Mesenchymal stem cell (in vitro differentiated cells and primary cell): ENCODE measurements around the gene HMGXB4.
A peak's percentile ranks its signal among the peaks of the same experiment; 100 is the strongest.

Experiments used
- DNase-seq: peaks from one replicate; pipeline ENCODE4 v3.0.0-alpha.2; 2013
- H2AFZ ChIP-seq: one replicate; pipeline ENCODE4 v1.6.1; 2013; ENCODE audit warnings: low read depth, mild to moderate bottlenecking, control low read depth, inconsistent platforms, low read length, moderate library complexity
- H2AK5ac ChIP-seq: 2 replicates; pipeline ENCODE4 v1.6.1; 2013; ENCODE audit warnings: low read length, moderate library complexity, mild to moderate bottlenecking, inconsistent platforms; ENCODE audit not compliant: severe bottlenecking
- H2BK120ac ChIP-seq: one replicate; pipeline ENCODE4 v1.6.1; 2013; ENCODE audit warnings: low read depth, mild to moderate bottlenecking, inconsistent platforms, low read length, moderate library complexity
- H2BK12ac ChIP-seq, 2 experiments: one replicate each; pipeline ENCODE4 v1.6.1; 2013; ENCODE audit warnings: inconsistent platforms in 2 of 2, low read length in 2 of 2, mild to moderate bottlenecking in 2 of 2, moderate library complexity in 2 of 2, control low read depth in 1 of 2
- H2BK15ac ChIP-seq: one replicate; pipeline ENCODE4 v1.6.1; 2013; ENCODE audit warnings: mild to moderate bottlenecking, low read depth, inconsistent platforms; ENCODE audit not compliant: poor library complexity, severe bottlenecking
- H2BK5ac ChIP-seq: 2 replicates; pipeline ENCODE4 v1.6.1; 2013; ENCODE audit warnings: low read depth, mild to moderate bottlenecking, low read length, control low read depth, inconsistent platforms; ENCODE audit not compliant: poor library complexity, severe bottlenecking
- H3K14ac ChIP-seq, 2 experiments: one replicate each; pipeline ENCODE4 v1.6.1; 2013; ENCODE audit warnings: inconsistent platforms in 2 of 2, low read length in 2 of 2, control low read depth in 1 of 2, mild to moderate bottlenecking in 1 of 2, moderate library complexity in 1 of 2
- H3K18ac ChIP-seq, 2 experiments: one replicate each; pipeline ENCODE4 v1.6.1; 2013; ENCODE audit warnings: inconsistent platforms in 2 of 2, low read length in 2 of 2, control low read depth in 1 of 2, low read depth in 1 of 2, mild to moderate bottlenecking in 1 of 2
- H3K23ac ChIP-seq, 2 experiments: one replicate each; pipeline ENCODE4 v1.6.1; 2013; ENCODE audit warnings: inconsistent platforms in 2 of 2, low read length in 2 of 2, mild to moderate bottlenecking in 2 of 2, moderate library complexity in 2 of 2, control low read depth in 1 of 2
- H3K27ac ChIP-seq: 2 replicates; pipeline ENCODE4 v1.5.1; 2013; ENCODE audit warnings: mild to moderate bottlenecking, moderate library complexity, low read length, control low read depth, inconsistent platforms; ENCODE audit not compliant: poor library complexity, severe bottlenecking
- H3K27me3 ChIP-seq, 2 experiments: 2 replicates each; pipeline versions ENCODE4 v1.6.1 to v1.7.0; 2013; ENCODE audit warnings: low read length in 2 of 2, mild to moderate bottlenecking in 2 of 2, moderate library complexity in 2 of 2, control low read depth in 1 of 2, inconsistent platforms in 1 of 2; ENCODE audit not compliant: control insufficient read depth in 1 of 2, insufficient read depth in 1 of 2
- H3K36me3 ChIP-seq, 2 experiments: 2 replicates each; pipeline versions ENCODE4 v1.6.1 to v1.7.0; 2013; ENCODE audit warnings: low read length in 2 of 2, control low read depth in 1 of 2, inconsistent platforms in 1 of 2, low read depth in 1 of 2, mild to moderate bottlenecking in 1 of 2; ENCODE audit not compliant: insufficient read depth in 2 of 2, control insufficient read depth in 1 of 2
- H3K4ac ChIP-seq, 2 experiments: one replicate each; pipeline ENCODE4 v1.6.1; 2013; ENCODE audit warnings: inconsistent platforms in 2 of 2, low read length in 2 of 2, mild to moderate bottlenecking in 2 of 2, moderate library complexity in 2 of 2, control low read depth in 1 of 2, low read depth in 1 of 2
- H3K4me1 ChIP-seq: 2 replicates; pipeline ENCODE4 v1.6.1; 2013; ENCODE audit warnings: low read depth, low read length, control low read depth; ENCODE audit not compliant: control insufficient read depth, insufficient read depth
- H3K4me2 ChIP-seq: 2 replicates; pipeline ENCODE4 v1.6.1; 2013; ENCODE audit warnings: low read length, mild to moderate bottlenecking, inconsistent platforms; ENCODE audit not compliant: poor library complexity, severe bottlenecking
- H3K4me3 ChIP-seq, 2 experiments: 2 replicates each; pipeline versions ENCODE4 v1.5.1 to v1.7.0; 2013; ENCODE audit warnings: low read length in 2 of 2, mild to moderate bottlenecking in 2 of 2, control low read depth in 1 of 2, low read depth in 1 of 2; ENCODE audit not compliant: insufficient read depth in 1 of 2
- H3K79me1 ChIP-seq: replicated peaks from 2 replicates; pipeline ENCODE4 v1.6.1; 2013; ENCODE audit warnings: mild to moderate bottlenecking, control low read depth, low read length, inconsistent platforms; ENCODE audit not compliant: poor library complexity, severe bottlenecking
- H3K9ac ChIP-seq: 2 replicates; pipeline ENCODE4 v1.7.0; 2013; ENCODE audit warnings: mild to moderate bottlenecking, low read length, moderate library complexity
- H3K9me3 ChIP-seq: 2 replicates; pipeline ENCODE4 v1.7.0; 2013; ENCODE audit warnings: mild to moderate bottlenecking, low read length; ENCODE audit not compliant: control insufficient read depth
- H4K8ac ChIP-seq: one replicate; pipeline ENCODE4 v1.6.1; 2013; ENCODE audit warnings: inconsistent platforms, mild to moderate bottlenecking, low read length, moderate library complexity
- H4K91ac ChIP-seq: one replicate; pipeline ENCODE4 v1.6.1; 2013; ENCODE audit warnings: mild to moderate bottlenecking, low read length, inconsistent platforms
- WGBS: methylation state at CpG from one replicate; pipeline ENCODE4 v1.1.7; 2013; ENCODE audit warnings: mixed read lengths; 5-methylcytosine and 5-hydroxymethylcytosine counted together

The HMGXB4 gene

DNA sequence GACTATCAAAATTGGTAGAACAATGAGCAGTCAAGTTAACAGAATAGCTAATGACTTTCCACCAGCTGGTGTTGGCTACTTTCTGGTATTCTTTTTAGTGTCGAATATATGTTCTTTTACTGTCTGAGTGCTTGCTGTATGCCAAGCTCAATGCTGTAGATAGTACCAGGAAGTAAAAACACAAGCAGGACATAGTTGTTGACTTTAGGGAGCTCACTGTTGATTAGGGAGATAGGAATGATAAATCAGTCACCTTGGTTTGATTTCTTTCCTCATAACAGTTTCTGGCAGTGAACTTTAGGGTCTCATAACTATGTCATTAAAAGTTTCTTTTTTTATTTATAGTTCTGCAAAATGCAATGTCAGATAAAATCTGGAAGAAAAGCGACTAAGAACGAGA, 9.0 kb downstream of the HMGXB4 start:
- Histone ChIP-seq H3K23ac (no peak overlapping the region), H4K91ac (no peak overlapping the region), H3K9ac (no peak overlapping the region), H3K4me1 (peaks cover 2% of the 10 kb centered on the region), H3K4me2 (no peak overlapping the region), H3K9me3 (no peaks in the 10 kb centered on the region), H3K4me3 (no peak overlapping the region), H2AFZ (no peak overlapping the region), H2BK15ac (no peak overlapping the region), H4K8ac (no peak overlapping the region), H2BK120ac (no peak overlapping the region), H2BK5ac (no peak overlapping the region), H2BK12ac (no peak overlapping the region), H3K79me1 (peaks cover 41% of the 10 kb centered on the region), H3K27ac (no peak overlapping the region), H3K14ac (no peak overlapping the region), H2AK5ac (no peak overlapping the region), H3K27me3 (no peaks in the 10 kb centered on the region), H3K36me3 (peaks cover 37 to 90% of the 10 kb centered on the region in 2 experiments), H3K4ac (no peak overlapping the region), H3K18ac (no peak overlapping the region)
- no peak for DNase-seq
- WGBS, result 94% methylated on average over 3 of the region's 3 CpGs

DNA sequence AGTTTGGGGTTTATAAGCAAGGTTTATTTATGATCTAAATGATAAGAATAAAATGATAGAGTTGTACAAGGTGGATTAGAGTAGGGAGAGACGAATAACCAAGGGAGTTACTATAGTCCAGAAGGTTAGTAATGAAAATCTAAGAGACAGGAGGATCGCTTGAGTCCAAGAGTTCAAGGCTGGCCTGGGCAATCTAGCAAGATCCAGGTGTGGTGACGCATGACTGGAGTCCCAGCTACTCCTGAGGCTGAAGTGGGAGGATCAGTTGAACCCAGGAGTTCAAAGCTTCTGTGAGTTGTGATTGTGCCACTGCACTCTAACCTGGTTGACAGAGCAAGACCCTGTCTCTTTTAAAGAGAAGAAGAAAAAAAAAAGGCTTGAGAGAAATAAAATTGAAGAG, 12.3 kb downstream of the HMGXB4 start:
- no peak overlapping the region for H2BK120ac ChIP-seq
- peak overlapping the region; percentile 46 for H2BK15ac ChIP-seq
- no peak overlapping the region for H3K4ac ChIP-seq
- no peaks in the 10 kb centered on the region for H3K4me1 ChIP-seq
- H2AK5ac ChIP-seq, result no peak overlapping the region
- H3K36me3 ChIP-seq, result peaks cover 29 to 93% of the 10 kb centered on the region in 2 experiments
- peaks cover 43% of the 10 kb centered on the region for H3K79me1 ChIP-seq
- H2AFZ ChIP-seq, result no peak overlapping the region
- no peak overlapping the region for H3K4me3 ChIP-seq
- no peak overlapping the region for H3K18ac ChIP-seq
- no peak overlapping the region for H2BK5ac ChIP-seq
- H3K9ac ChIP-seq, result no peak overlapping the region
- no peaks in the 10 kb centered on the region for H3K9me3 ChIP-seq
- no peak for DNase-seq
- no peak overlapping the region for H3K14ac ChIP-seq
- no peak overlapping the region for H4K8ac ChIP-seq
- no peak overlapping the region for H3K27ac ChIP-seq
- H3K4me2 ChIP-seq, result no peak overlapping the region
- H4K91ac ChIP-seq, result no peak overlapping the region
- WGBS, result 97% methylated on average over 3 of the region's 3 CpGs
- H3K27me3 ChIP-seq, result no peaks in the 10 kb centered on the region
- H3K23ac ChIP-seq, result no peak overlapping the region
- no peak overlapping the region for H2BK12ac ChIP-seq

DNA sequence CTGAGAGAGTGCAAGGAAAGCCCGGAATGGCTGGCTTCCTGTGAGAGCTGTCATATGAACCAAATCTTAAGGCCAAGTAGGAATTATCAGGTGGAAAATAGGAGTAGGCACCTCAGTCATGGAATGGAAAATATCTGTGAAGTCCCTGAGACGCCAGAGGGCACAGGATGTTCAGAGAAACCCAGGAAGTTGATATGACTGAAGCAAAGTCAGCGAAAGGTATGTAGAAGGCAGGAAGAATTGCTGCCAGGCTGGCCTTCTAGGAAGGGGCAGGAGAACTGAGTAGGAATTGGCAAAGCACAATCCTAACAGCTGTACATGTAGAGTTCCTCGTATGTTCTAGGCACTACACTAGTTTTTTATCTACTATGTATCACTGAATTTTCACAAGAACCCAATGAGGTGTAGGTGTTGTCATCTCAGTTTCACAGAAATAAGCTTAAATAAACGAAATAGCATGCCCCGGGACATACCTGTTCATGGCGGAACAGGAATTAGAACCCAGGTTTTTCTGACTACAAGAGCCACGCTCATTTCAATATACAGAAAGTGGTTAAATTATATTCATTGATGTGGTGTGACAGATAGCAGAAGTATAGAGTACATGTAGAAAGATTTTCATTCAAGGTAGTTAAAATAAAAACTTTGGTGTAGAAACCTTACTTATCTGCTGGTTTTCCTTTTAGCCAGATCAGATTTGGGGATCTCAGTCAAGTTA, 17.0 kb downstream of the HMGXB4 start:
- H3K23ac ChIP-seq, result no peak overlapping the region
- H2AFZ ChIP-seq, result no peak overlapping the region
- H3K14ac ChIP-seq, result no peak overlapping the region
- no peak overlapping the region for H2BK12ac ChIP-seq
- H2AK5ac ChIP-seq, result no peak overlapping the region
- H3K4ac ChIP-seq, result no peak overlapping the region
- H2BK120ac ChIP-seq, result no peak overlapping the region
- H3K79me1 ChIP-seq, result peaks cover 41% of the 10 kb centered on the region
- H3K27ac ChIP-seq, result no peak overlapping the region
- no peak overlapping the region for H3K4me2 ChIP-seq
- no peak overlapping the region for H4K91ac ChIP-seq
- H3K4me3 ChIP-seq, result no peak overlapping the region
- no peak overlapping the region for H2BK15ac ChIP-seq
- H2BK5ac ChIP-seq, result no peak overlapping the region
- no peak for DNase-seq
- H3K4me1 ChIP-seq, result no peaks in the 10 kb centered on the region
- H3K36me3 ChIP-seq, result peaks cover 23 to 69% of the 10 kb centered on the region in 2 experiments
- WGBS, result 98% methylated on average over 7 of the region's 8 CpGs
- H3K18ac ChIP-seq, result no peak overlapping the region
- no peaks in the 10 kb centered on the region for H3K9me3 ChIP-seq
- H3K27me3 ChIP-seq, result no peaks in the 10 kb centered on the region
- no peak overlapping the region for H4K8ac ChIP-seq
- no peak overlapping the region for H3K9ac ChIP-seq

DNA sequence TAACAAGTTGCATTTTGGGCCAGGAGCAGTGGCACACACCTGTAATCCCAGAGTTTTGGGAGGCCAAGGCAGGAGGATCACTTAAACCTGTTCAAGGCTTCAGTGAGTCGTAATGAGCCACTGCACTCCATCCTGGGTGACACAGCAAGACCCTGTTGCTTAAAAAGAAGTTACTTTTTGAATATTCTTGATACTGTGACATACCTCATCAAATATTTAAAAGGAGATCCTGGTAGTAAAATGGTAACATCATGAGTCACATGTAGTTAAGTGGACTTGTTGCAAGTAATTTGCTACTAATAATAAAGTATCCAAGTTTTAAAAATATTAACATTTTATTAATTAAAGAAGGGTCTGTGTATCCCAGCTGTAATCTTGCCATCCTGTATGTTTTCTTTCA, 18.3 kb downstream of the HMGXB4 start:
- no peak overlapping the region for H3K4me3 ChIP-seq
- no peak overlapping the region for H3K9ac ChIP-seq
- no peak overlapping the region for H3K4me2 ChIP-seq
- H3K27ac ChIP-seq, result no peak overlapping the region
- no peak overlapping the region for H2BK5ac ChIP-seq
- no peak overlapping the region for H4K91ac ChIP-seq
- no peaks in the 10 kb centered on the region for H3K9me3 ChIP-seq
- DNase-seq, result no peak
- H2BK12ac ChIP-seq, result no peak overlapping the region
- 100% methylated on average over 1 of the region's 1 CpG for WGBS
- no peak overlapping the region for H3K18ac ChIP-seq
- no peak overlapping the region for H3K23ac ChIP-seq
- no peak overlapping the region for H2AK5ac ChIP-seq
- no peak overlapping the region for H2AFZ ChIP-seq
- no peak overlapping the region for H2BK120ac ChIP-seq
- H3K14ac ChIP-seq, result no peak overlapping the region
- H3K4ac ChIP-seq, result no peak overlapping the region
- H3K79me1 ChIP-seq, result peaks cover 39% of the 10 kb centered on the region
- no peak overlapping the region for H2BK15ac ChIP-seq
- H3K4me1 ChIP-seq, result no peaks in the 10 kb centered on the region
- H3K36me3 ChIP-seq, result peaks cover 15 to 69% of the 10 kb centered on the region in 2 experiments
- H3K27me3 ChIP-seq, result no peaks in the 10 kb centered on the region
- no peak overlapping the region for H4K8ac ChIP-seq
